IMR-90 (cell line): ENCODE results near the gene KIF16B. TPM values are rescaled to one million over a fixed set of nuclear protein-coding genes. Genes with fewer than 3 reads are reported as not detected.

Experiments
- ATAC-seq: fragments of 200-7000 bp; cut with Tn5 transposase; 2 replicates; pipeline ENCODE4 v1.9.1; 2020; ENCODE audit warnings: low read depth, mild to moderate bottlenecking, moderate library complexity
- BruUV-seq: library from RNA; stranded (reverse); fragments of 400-500 nt; replicated peaks from 2 replicates; lab custom pipeline; 2021; lab: Mats Ljungman, UMichigan
- CTCF ChIA-PET: fragments of 300-600 bp; formaldehyde crosslinking; extraction: SDS; loops from one replicate; lab custom pipeline; 2021; ENCODE audit warnings: antibody characterized with exemption; lab: Yijun Ruan, JAX
- POLR2A ChIA-PET: fragments of 300-600 bp; sonication (Branson Sonifier 250); formaldehyde crosslinking; loops from one replicate; lab custom pipeline; 2022; ENCODE audit warnings: antibody characterized with exemption; ENCODE audit not compliant: unreplicated experiment; lab: Charles Lee
- DNase-seq: peaks from one replicate; pipeline ENCODE4 v3.0.0; 2013
- H2AFZ ChIP-seq: replicated peaks from 2 replicates; pipeline ENCODE3; 2013; ENCODE audit warnings: low read length, mild to moderate bottlenecking; ENCODE audit not compliant: poor library complexity
- H2AK5ac ChIP-seq: 2 replicates; pipeline ENCODE4 v1.6.1; 2013; ENCODE audit warnings: low read depth, low read length, inconsistent platforms
- H2AK9ac ChIP-seq: replicated peaks from 2 replicates; pipeline ENCODE3; 2013; ENCODE audit warnings: mild to moderate bottlenecking, low read depth, low read length, moderate library complexity; ENCODE audit not compliant: poor library complexity
- H2BK120ac ChIP-seq: 2 replicates; pipeline ENCODE4 v1.6.1; 2013; ENCODE audit warnings: low read depth, low read length, inconsistent platforms
- H2BK15ac ChIP-seq: 3 replicates; pipeline ENCODE4 v1.6.1; 2013; ENCODE audit warnings: low read depth, low read length, inconsistent platforms
- H2BK20ac ChIP-seq: 2 replicates; pipeline ENCODE4 v1.6.1; 2013; ENCODE audit warnings: low read depth, mild to moderate bottlenecking, inconsistent platforms, low read length, moderate library complexity
- H2BK5ac ChIP-seq: 2 replicates; pipeline ENCODE4 v1.6.1; 2013; ENCODE audit warnings: mild to moderate bottlenecking, low read depth, low read length, inconsistent platforms; ENCODE audit not compliant: poor library complexity, severe bottlenecking
- H3K14ac ChIP-seq: replicated peaks from 2 replicates; pipeline ENCODE4 v1.6.1; 2013; ENCODE audit warnings: low read depth, low read length, inconsistent platforms
- H3K18ac ChIP-seq: 2 replicates; pipeline ENCODE4 v1.6.1; 2013; ENCODE audit warnings: low read depth, low read length, control low read depth
- H3K23ac ChIP-seq: 2 replicates; pipeline ENCODE4 v1.6.1; 2013; ENCODE audit warnings: low read depth, low read length, inconsistent platforms
- H3K27ac ChIP-seq: 2 replicates; pipeline ENCODE4 v1.5.1; 2013; ENCODE audit warnings: mild to moderate bottlenecking, control low read depth, low read length; ENCODE audit not compliant: insufficient read depth
- H3K27me3 ChIP-seq: 2 replicates; pipeline ENCODE4 v1.6.1; 2013; ENCODE audit warnings: low read length; ENCODE audit not compliant: control insufficient read depth, insufficient read depth
- H3K36me3 ChIP-seq: 2 replicates; pipeline ENCODE4 v1.6.1; 2013; ENCODE audit warnings: low read length, mixed read lengths; ENCODE audit not compliant: control insufficient read depth, insufficient read depth
- H3K4ac ChIP-seq: 2 replicates; pipeline ENCODE4 v1.6.1; 2013; ENCODE audit warnings: low read depth, low read length, inconsistent platforms
- H3K4me1 ChIP-seq: 2 replicates; pipeline ENCODE4 v1.6.1; 2013; ENCODE audit warnings: low read length, mixed read lengths; ENCODE audit not compliant: control insufficient read depth, insufficient read depth
- H3K4me2 ChIP-seq: 2 replicates; pipeline ENCODE4 v1.6.1; 2013; ENCODE audit warnings: low read depth, mild to moderate bottlenecking, control low read depth, low read length, moderate library complexity
- H3K4me3 ChIP-seq: 2 replicates; pipeline ENCODE4 v1.5.1; 2013; ENCODE audit warnings: low read depth, mild to moderate bottlenecking, control low read depth, low read length, moderate library complexity; ENCODE audit not compliant: insufficient read depth
- H3K56ac ChIP-seq: 2 replicates; pipeline ENCODE4 v1.6.1; 2013; ENCODE audit warnings: low read length, inconsistent platforms; ENCODE audit not compliant: insufficient read depth; ENCODE audit errors: extremely low read depth
- H3K79me1 ChIP-seq, 2 experiments: 2 replicates each; pipeline ENCODE4 v1.6.1; 2013; ENCODE audit warnings: low read length in 2 of 2, inconsistent platforms in 1 of 2, low read depth in 1 of 2
- H3K9ac ChIP-seq: 2 replicates; pipeline ENCODE4 v1.6.1; 2013; ENCODE audit warnings: low read depth, low read length, control low read depth
- H3K9me1 ChIP-seq: 2 replicates; pipeline ENCODE4 v1.6.1; 2013; ENCODE audit warnings: low read length, inconsistent platforms; ENCODE audit not compliant: insufficient read depth
- H3K9me3 ChIP-seq: 2 replicates; pipeline ENCODE4 v1.6.1; 2013; ENCODE audit warnings: low read length; ENCODE audit not compliant: control insufficient read depth, insufficient read depth
- H4K20me1 ChIP-seq: 2 replicates; pipeline ENCODE4 v1.6.1; 2013; ENCODE audit warnings: low read length, inconsistent platforms; ENCODE audit not compliant: insufficient read depth
- H4K5ac ChIP-seq: 2 replicates; pipeline ENCODE4 v1.6.1; 2013; ENCODE audit warnings: mild to moderate bottlenecking, low read depth, low read length, control low read depth
- H4K8ac ChIP-seq, 2 experiments: 2 replicates each; pipeline ENCODE4 v1.6.1; 2013; ENCODE audit warnings: low read depth in 2 of 2, low read length in 2 of 2, control low read depth in 1 of 2, inconsistent platforms in 1 of 2
- H4K91ac ChIP-seq: 2 replicates; pipeline ENCODE4 v1.6.1; 2013; ENCODE audit warnings: low read depth, low read length, inconsistent platforms; ENCODE audit not compliant: insufficient read depth
- CEBPB ChIP-seq: IDR thresholded peaks from 2 replicates; pipeline ENCODE4 v1.6.1; 2012; ENCODE audit warnings: low read depth, low read length, improper control_type of control experiment
- FOS ChIP-seq: fragments of 150-350 bp; IDR thresholded peaks from 2 replicates; pipeline ENCODE4 v1.6.1; 2016; ENCODE audit warnings: low read depth, low read length
- MAFK ChIP-seq: IDR thresholded peaks from 2 replicates; pipeline ENCODE4 v1.6.1; 2012; ENCODE audit warnings: low read depth, low read length, improper control_type of control experiment
- WGBS, 2 experiments: methylation state at CpG; one replicate each; pipeline versions ENCODE4 v1.1.5 to v1.1.7; 2013; ENCODE audit warnings: missing lambda C conversion rate in 2 of 2; ENCODE audit not compliant: insufficient read length in 1 of 2; ENCODE audit errors: extremely low coverage in 2 of 2; 5-methylcytosine and 5-hydroxymethylcytosine counted together
- dilution Hi-C: fragments of 300-500 bp; cut with HindIII; formaldehyde crosslinking; loops from one replicate; pipeline ENCODE4 v1.14.3; 2018; ENCODE audit warnings: low sequenced_read_pairs; ENCODE audit not compliant: unreplicated experiment
- in situ Hi-C: fragments of 300-500 bp; cut with MboI; formaldehyde crosslinking; loops from 3 replicates; pipeline ENCODE4 v1.14.3; 2019; ENCODE audit warnings: low sequenced_read_pairs, inconsistent platforms, mixed read lengths
- intact Hi-C: fragments of 100-400 bp; cut with micrococcal nuclease; formaldehyde crosslinking; loops from 2 replicates; pipeline ENCODE4 v1.10.0; 2022
- polyA plus RNA-seq, 3 experiments: library from polyadenylated mRNA; depleted of rRNA; stranded (reverse); fragments of >200 nt; gene quantifications; 2 replicates each; pipeline ENCODE4 v1.2.3, GENCODE V29; 2012; ENCODE audit warnings: low replicate concordance in 1 of 3
- total RNA-seq: library from RNA; depleted of rRNA; stranded (reverse); fragments of >200 nt; gene quantifications from 2 replicates; pipeline ENCODE4 v1.2.3, GENCODE V29; 2012

The KIF16B gene
- total and polyA plus RNA-seq, 2 of the 4 experiments (the other 2 are of a cell fraction), result 4.7 to 10.0 TPM

- in situ Hi-C loops, result no loop called here
- BruUV-seq, result no TSS peak
- CTCF ChIA-PET, result no interaction called here
Observed at GRCh38 chr20:16535277-16535676, 38.0 kb downstream of the KIF16B start.

More at GRCh38 chr20:16535277-16535676, 38.0 kb downstream of the KIF16B start:
- ATAC-seq (no peak), DNase-seq (no peak)
- intact Hi-C loops (no loop called here), dilution Hi-C loops (no loop called here)
- Histone ChIP-seq H3K9me3 (no peaks in the 10 kb centered on the region), H3K56ac (no peak overlapping the region), H3K23ac (no peak overlapping the region), H3K27me3 (no peaks in the 10 kb centered on the region), H3K27ac (no peak overlapping the region), H3K4me1 (peaks cover 3% of the 10 kb centered on the region), H3K4ac (no peak overlapping the region), H4K20me1 (no peaks in the 10 kb centered on the region), H2BK15ac (no peak overlapping the region), H2AK9ac (no peak overlapping the region), H2BK20ac (no peak overlapping the region), H2AFZ (no peak overlapping the region), H3K4me2 (no peak overlapping the region), H3K9me1 (peaks cover under 1% of the 10 kb centered on the region; the same call in 1 of the 2 replicates), H4K8ac (no peak overlapping the region), H3K14ac (no peak overlapping the region), H3K4me3 (no peak overlapping the region), H4K5ac (no peak overlapping the region), H3K36me3 (no peaks in the 10 kb centered on the region), H2BK5ac (no peak overlapping the region), H4K91ac (no peak overlapping the region), H3K18ac (no peak overlapping the region), H3K9ac (no peak overlapping the region), H3K79me1 (peaks cover 4 to 9% of the 10 kb centered on the region in 2 experiments; a peak in 3 of 4 replicates), H2BK120ac (no peak overlapping the region), H2AK5ac (no peak overlapping the region)
- TF ChIP-seq MAFK, result no peak
- no peak for TF ChIP-seq CEBPB
- TF ChIP-seq FOS, result no peak
- POLR2A ChIA-PET, result no interaction called here
- WGBS, 2 experiments, result no CpG with 5 or more reads among the region's 2 CpGs
